Dedifferentiated amniotic fluid mesenchymal stem cell (primary cell): ENCODE measurements around the gene MUC13.
A peak's percentile ranks its signal among the peaks of the same experiment; 100 is the strongest.

Experiments
- DNase-seq: peaks from one replicate; pipeline ENCODE4 v3.0.0-alpha.2; 2016; ENCODE audit errors: extremely low spot score

The MUC13 gene

DNA sequence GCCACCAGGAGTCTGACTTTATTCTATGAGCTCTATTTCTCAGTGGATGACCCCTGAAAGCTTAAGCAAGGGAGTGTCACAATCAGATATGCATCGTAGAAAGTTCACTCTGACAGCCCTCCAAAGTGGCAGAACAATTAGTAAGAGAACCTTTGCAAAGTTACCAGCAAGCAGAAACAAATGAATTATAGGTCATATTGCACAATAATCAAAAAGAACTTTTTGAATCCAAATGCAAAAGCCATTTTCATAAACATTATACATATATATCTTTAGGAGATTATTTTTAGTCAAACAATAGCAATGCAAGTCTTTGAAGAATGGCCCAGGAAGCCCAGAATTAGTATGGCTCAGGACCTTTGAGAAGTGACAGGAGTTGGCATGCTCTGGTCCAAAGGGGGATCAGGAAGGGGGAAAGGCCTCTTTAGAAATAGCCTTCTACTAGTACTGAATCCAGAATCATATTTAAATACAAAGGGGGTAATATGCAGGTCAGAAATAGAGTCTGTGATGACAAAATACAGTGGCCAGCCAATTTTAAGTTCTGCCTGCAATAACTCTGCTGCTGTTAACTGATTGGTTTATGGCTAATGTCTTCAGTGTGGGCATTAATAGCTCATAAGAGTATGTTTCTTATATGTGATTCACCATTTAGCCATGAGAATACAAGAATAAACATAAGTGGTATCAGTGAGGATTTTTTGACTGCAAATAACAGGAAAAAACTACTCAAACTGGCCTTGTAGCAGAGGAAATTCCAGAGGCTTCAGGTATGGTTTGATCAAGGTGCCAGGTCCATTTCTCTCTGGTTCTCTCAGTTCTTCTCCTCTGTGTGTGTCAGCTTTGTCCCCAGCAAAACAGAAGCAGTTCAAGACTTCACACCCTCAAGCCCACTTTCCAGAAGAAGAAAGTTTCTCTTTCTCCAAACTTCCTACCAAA lies 30.4 kb downstream of the MUC13 start:
- no peak for DNase-seq

DNA sequence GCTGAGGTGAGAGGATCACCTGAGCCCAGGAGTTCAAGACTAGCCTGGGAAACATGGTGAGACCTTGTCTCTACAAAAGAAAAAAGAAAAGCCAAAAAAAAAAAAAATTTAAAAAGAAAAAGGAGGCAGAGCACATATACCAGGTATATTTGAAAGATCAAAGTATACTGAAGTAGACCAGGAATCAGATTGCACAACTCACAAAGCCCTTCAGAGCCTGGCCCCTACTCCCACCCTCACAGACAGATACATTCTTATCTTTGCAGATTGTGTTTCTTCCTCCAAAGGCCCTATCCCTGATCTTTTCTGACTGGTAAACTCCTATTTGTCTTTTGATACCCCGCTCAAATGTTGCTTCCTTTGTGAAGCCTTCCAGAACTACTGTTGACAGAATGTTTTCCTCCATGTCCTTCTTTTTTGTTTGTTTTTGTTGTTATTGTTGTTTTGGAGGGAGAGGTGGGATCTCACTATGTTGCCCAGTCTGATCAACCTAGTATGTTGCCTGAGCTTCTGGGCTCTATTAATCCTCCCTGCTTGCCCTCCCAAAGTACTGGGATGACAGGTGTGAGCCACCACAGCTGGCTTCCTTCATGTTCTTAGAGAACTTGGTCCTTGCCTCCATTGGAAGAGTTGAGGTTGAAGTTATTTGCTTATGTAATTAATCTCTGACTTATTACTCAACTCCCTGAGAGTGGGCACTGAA lies 37.6 kb downstream of the MUC13 start:
- DNase-seq = no peak

- DNase-seq = no peak
Measured at GRCh38 chr3:124895756-124896155, 38.8 kb downstream of the MUC13 start.

GRCh38 chr3:124893526-124893925 lies 41.0 kb downstream of the MUC13 start:
- no peak for DNase-seq

- no peak for DNase-seq
Measured at GRCh38 chr3:124890573-124891190, 43.9 kb downstream of the MUC13 start.

GRCh38 chr3:124888482-124889441 lies 45.8 kb downstream of the MUC13 start:
- DNase-seq = no peak

DNA sequence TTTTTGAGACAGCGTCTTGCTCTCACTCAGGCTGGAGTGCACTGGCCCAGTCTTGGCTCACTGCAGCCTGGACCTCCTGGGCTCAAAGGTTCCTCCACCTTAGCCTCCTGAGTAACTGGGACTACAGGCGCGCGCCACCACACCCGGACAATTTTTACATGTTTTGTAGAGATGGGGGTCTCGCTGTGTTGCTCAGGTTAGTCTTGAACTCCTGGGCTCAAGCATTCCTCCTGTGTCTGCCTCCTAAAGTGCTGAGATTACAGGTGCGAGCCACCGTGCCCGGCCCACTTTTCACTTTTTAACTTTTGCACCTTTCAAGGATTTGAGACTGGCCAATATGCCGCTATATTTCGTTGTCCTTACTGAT lies 46.6 kb downstream of the MUC13 start:
- DNase-seq = no peak

- DNase-seq = peak; percentile 68
Measured at GRCh38 chr3:124887177-124887931, 47.2 kb downstream of the MUC13 start, which contains the start of gene ITGB5. TSS of gene ITGB5 (minus strand) at chr3:124887365. CDS start at chr3:124887000, 365 bp downstream.

DNA sequence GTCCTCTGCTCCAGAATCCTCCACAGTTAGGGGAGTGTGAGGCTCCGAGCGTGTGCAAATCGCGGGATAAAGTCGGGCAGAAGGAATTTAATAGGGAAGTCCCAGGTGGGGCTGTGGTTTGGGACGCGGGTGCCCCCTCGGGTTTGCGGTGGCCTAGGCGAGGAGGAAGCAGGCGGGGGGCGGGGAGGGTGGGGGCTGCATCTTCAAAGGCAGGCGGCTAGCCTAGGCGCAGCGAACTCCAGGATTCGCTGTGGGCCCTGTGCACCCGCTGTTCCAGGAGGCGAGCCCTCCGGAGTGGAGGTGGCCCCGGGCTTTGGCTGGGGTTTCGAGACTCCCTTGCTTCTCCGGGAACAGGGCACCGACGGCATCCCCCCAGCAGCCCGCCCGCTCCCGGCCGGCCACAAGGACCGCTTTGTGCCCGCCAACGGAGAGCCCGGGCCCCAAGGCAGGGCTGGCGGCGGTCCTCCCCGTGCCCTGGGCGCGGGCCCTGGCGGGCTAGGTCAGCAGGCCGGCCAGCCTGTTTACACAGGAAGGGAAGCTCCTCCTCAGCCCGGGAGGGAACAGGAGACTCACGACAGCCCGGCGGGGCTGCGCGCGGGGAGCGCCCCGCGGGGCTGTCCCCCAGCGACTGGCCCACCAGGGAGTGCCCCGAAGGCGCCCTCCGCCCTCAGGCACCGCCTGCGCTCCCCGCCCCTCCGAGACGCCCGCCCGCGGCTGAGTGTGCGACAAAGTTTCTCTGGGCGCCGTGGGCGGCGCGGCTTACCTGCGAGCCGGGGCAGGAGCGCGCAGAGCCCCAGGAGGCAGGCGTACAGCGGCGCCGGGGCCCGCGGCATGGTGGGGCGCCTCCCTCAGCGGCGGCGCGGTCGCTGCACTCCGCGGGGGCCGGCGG lies 48.1 kb downstream of the MUC13 start:
- no peak for DNase-seq

- no peak for DNase-seq
Measured at GRCh38 chr3:124885466-124886167, 48.9 kb downstream of the MUC13 start.

DNA sequence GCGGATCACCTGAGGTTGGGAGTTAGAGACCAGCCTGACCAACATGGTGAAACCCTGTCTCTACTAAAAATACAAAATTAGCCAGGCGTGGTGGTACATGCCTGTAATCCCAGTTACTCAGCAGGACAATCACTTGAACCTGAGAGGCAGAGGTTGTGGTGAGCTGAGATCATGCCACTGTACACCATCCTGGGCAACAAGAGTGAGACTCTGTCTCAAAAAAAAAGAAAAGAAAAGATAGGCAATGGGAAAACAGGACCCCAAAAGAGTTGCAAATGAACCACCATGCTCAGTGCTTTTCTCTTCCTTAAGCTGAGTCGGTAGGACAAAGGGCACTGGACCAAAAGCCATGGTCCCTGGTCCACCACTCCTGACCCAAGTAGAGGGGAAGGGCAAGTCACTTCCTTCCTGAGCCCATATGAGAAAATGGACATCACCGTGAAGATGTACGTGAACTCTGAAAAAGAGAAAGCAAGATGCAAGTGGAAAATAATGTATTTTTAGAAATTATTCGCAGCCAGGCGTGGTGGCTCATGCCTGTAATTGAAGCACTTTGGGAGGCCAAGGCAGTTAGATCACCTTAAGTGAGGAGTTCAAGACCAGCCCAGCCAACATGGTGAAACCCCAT lies 50.0 kb downstream of the MUC13 start:
- DNase-seq = no peak

GRCh38 chr3:124883766-124884473 lies 50.6 kb downstream of the MUC13 start:
- DNase-seq = no peak

DNA sequence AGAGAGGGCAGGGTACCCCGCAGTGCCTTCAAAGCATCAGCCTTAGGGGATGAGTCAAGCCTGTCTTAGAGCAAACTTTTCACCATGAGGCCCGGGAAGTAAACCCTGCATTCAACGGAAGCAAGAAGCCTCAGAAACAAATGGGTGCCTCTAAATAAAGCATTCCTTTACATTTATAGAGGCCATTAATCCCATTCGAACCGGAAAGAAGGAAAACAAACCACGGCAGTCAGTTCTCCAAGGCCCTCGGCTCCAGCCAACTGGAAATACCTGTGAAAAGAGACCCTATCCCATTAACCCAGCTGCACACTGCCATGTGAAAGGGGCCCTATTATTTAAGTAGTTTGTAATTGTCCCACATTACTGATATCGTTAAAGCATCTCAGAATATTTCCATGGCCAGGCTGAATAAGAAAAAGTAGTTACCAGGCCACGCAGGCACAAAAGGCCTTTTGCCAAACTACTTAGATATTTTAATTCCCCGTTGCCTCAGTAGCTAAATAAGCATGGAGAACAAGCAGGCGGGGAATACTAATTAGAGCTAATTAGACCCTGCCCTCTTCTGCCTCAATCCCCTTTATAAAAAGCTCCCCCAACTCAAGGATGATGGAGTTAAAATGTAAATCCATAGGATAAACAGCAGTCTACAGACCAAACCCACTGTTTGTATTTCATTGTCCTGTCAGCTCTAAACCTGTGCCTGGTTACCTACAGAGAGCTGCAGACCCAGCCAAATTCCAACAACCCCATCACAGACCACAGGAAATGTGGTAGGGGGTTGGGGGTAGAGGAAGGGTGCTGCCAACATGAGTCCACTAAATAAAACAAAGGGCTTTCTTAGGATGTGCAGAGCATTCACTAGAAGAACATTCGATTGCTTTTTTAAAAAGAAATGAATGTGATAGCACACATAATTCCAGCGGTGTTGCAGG lies 51.5 kb downstream of the MUC13 start:
- no peak for DNase-seq

DNA sequence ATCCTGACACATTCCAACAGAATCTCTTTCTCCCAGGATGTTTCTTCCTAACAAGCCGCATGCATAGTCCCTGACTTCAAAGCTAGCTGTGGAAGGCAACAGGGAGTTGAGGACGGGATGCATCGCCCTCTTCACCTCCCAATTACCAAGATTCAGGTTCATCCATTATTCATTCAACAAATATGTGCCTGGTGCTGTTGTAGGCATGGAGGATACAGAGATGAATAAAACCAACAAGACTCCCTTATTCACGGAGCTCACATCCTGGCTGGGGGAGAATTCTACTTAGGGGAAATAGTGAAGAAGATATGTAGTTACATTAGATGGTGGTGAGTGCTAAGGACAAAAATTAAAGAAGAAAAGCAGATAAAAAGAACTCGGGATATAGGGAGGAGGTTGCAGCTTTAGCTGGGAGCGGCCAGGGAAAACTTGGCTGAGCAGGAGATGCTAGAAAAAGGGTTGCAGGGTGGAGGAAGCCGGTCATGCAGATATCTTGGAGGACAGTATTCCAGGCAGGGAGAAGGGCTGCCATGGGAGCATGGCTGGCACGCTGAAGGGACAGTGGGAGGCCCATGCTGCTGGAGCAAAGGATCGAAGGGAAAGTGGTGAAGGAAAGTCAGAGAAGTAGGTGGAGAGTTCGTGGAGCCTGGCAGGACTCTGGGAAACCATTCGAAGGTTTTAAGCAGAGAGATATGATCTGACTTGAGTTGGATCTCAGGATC lies 52.4 kb downstream of the MUC13 start:
- no peak for DNase-seq

GRCh38 chr3:124879337-124879680 lies 55.2 kb downstream of the MUC13 start:
- no peak for DNase-seq
